Measurements from ENCODE around the gene PALB2.
"Not testable (repeated sequence)": the region's sequence is repeated elsewhere in the genome, so short reads cannot be mapped to it uniquely, and the experiment has no call there.

PALB2 gene

DNA sequence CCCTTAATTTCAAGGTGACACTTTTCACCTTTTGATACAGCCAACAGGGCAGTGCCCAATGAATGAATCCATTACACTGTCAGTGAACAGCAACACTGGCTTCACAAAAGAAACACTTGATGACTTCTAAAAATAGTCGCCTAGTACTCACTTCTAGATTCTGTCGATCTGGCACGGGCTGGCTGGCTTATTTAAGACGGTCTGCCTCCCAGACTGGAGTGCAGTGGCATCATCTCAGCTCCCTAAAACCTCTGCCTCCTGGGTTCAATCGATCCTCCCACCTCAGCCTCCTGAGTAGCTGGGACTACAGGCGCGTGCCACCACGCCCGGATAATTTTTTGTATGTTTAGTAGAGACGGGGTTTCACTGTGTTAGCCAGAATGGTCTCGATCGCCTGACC, 46.9 kb downstream of the PALB2 start:
- no peak overlapping the region for H3K4me3 ChIP-seq (ENCODE audit: low read depth, low read length)
- TF ChIP-seq, protein P1, sequence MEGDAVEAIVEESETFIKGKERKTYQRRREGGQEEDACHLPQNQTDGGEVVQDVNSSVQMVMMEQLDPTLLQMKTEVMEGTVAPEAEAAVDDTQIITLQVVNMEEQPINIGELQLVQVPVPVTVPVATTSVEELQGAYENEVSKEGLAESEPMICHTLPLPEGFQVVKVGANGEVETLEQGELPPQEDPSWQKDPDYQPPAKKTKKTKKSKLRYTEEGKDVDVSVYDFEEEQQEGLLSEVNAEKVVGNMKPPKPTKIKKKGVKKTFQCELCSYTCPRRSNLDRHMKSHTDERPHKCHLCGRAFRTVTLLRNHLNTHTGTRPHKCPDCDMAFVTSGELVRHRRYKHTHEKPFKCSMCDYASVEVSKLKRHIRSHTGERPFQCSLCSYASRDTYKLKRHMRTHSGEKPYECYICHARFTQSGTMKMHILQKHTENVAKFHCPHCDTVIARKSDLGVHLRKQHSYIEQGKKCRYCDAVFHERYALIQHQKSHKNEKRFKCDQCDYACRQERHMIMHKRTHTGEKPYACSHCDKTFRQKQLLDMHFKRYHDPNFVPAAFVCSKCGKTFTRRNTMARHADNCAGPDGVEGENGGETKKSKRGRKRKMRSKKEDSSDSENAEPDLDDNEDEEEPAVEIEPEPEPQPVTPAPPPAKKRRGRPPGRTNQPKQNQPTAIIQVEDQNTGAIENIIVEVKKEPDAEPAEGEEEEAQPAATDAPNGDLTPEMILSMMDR (IDR thresholded peaks at IDR 0.05; ENCODE audit: low read depth, low read length), result no peak

DNA sequence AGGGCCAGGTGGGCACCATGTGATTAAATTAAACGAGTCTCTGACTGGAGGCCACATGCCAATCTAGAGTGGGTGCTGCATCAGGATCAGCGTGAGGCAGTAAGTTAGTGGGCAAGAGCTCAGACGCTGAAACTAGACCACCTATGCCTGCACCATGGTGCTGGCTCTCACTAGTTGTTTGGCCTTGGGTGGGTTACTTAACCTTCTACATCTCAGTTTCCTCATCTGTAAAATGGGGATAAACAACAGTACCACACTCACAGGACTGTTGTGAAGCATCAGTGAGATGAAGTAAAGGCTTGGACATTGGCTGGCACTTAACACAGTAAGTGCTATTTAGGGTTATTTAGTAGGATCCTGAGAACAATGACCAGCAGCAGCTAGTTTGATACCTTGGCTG, 50.9 kb downstream of the PALB2 start:
- no peak overlapping the region for H3K4me3 ChIP-seq (ENCODE audit: low read depth, low read length)
- TF ChIP-seq, protein P1 (IDR thresholded peaks at IDR 0.05; ENCODE audit: low read depth, low read length), result no peak

DNA sequence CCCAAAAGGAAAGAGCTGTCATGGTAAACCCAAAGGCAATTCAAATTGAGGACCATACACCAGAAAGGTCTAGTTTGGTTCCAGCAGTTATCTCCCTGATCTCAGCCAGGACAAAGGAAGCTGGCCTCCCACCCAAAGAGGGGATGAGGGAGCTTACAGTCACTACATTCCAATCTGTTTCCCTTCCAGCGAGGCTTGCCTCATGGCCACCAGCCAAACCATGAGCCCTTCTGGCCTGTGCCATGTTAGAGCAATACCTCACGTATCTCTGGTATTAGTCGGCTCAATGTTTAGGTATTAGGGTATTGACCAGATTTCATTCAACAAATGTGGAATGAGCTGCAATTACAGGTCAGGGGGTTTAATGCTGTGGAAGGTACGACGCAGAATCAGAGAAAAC, 53.4 kb downstream of the PALB2 start:
- TF ChIP-seq, protein P1 (IDR thresholded peaks at IDR 0.05; ENCODE audit: low read depth, low read length), result no peak
- no peak overlapping the region for H3K4me3 ChIP-seq (ENCODE audit: low read depth, low read length)

DNA sequence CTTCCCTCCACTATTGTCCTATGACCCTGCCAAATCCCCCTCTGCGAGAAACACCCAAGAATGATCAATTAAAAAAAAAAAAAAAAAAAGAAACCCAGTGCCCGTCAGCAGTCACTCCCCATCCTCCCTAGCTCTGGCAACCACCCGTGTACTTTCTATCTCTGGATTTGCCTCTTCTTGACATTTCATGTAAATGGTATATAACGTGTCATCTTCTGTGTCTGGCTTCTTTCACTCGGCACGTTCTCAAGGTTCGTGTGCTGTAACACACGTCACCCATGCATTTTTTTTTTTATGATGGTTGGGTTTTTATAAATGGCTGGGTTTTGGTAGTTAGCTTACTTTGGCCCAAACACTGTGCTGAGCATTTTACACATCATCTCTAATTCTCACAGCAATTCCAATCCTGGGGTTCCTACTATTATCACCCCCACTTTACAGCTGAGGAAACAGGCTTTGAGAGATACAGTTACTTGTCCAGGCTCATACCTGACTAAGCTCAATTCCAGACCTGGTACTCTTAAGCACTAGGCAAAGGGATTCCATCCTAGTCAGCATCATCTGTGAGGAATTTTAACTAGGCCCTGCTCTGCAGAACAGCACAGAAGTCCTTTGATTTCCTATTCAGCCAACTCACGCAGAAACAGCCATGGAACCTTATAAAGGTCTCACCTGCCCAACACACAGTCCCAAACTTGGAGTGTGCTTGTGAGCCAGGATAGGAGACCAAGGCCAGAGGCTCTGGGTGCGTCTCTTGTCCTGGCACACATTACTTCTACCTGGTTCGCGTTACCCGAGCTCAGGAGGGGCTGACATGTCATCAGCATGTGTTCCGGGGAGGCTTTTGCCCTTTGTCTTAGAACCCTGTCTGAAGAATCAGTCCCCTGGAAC, 56.7 kb downstream of the PALB2 start:
- no peak overlapping the region for H3K4me3 ChIP-seq (ENCODE audit: low read depth, low read length)
- TF ChIP-seq, protein P1 (IDR thresholded peaks at IDR 0.05; ENCODE audit: low read depth, low read length), result no peak

DNA sequence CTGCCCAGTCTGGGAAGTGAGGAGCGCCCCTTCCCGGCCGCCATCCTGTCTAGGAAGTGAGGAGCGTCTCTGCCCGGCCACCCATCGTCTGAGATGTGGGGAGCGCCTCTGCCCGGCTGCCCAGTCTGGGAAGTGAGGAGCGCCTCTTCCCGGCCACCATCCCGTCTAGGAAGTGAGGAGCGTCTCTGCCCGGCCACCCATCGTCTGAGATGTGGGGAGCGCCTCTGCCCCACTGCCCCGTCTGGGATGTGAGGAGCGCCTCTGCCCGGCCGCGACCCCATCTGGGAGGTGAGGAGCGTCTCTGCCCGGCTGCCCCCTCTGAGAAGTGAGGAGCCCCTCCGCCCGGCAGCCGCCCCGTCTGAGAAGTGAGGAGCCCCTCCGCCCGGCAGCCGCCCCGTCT, 57.8 kb downstream of the PALB2 start:
- not testable (repeated sequence) for H3K4me3 ChIP-seq (ENCODE audit: low read depth, low read length)

DNA sequence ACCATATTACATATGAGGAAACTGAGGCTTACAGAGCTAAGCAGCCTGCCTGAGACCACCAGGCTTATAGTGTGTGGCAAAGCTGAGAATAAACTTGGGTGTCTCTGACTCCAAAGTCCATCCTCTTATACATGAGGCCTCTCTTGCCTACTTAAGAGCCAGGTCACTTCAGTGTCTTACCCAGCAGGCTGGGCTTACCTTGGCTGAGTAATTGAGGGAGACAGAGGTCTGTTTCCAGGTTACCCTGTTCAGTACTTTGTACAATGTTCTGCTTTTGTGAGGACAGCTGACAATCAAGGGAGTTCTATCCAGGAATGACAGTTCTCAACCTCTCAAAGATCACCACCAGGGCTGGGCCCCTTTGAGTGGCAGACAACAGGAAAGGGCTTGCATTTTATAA, 59.3 kb downstream of the PALB2 start:
- H3K4me3 ChIP-seq (ENCODE audit: low read depth, low read length), result no peak overlapping the region
- TF ChIP-seq, protein P1 (IDR thresholded peaks at IDR 0.05; ENCODE audit: low read depth, low read length), result no peak

DNA sequence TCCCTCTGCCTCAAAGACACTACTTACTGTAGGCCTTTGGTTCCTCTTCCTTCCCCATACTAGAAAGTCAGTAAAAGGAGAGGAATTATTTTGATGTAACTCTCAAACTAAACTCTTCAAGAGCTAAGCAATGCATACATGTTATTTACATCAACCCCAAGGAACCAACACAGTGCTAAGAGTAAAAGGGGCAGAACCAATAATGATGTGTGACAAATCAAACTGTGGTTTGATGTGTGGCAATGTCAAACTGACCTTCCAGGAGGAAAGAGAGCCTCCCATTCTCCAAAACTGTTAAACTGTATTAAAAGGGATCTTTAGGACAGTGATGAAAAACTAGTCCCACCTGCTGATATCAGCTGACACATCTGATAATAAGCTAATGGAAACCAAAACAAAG, 60.7 kb downstream of the PALB2 start:
- TF ChIP-seq, protein P1 (IDR thresholded peaks at IDR 0.05; ENCODE audit: low read depth, low read length), result no peak
- no peak overlapping the region for H3K4me3 ChIP-seq (ENCODE audit: low read depth, low read length)

DNA sequence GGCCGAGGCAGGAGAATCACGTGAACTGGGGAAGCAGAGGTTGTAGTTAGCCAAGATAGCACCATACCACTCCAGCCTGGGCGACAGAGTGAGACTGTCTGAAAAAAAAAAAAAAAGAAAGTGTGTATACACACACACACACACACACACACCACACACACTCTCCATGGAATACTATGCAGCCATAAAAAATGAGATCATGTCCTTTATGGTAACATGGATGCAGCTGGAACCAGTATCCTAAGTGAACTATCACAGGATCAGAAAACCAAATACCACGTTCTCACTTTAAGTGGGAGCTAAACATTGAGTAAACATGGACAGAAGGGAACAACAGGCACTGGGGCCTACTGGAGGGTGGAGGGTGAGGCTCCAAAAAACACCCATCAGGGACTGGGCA, 61.7 kb downstream of the PALB2 start:
- TF ChIP-seq, protein P1 (IDR thresholded peaks at IDR 0.05; ENCODE audit: low read depth, low read length), result no peak
- H3K4me3 ChIP-seq (ENCODE audit: low read depth, low read length), result no peak overlapping the region
